Natural killer cell (primary cell): ENCODE data around the gene PCED1B. TPM values are rescaled to one million over a fixed set of nuclear protein-coding genes. Genes with fewer than 3 reads are reported as not detected.
"Not testable (repeated sequence)": the region's sequence is repeated elsewhere in the genome, so short reads cannot be mapped to it uniquely, and the experiment has no call there.

Source experiments
- ATAC-seq, 3 donors: fragments of 150-1000 bp in 2 of 3; fragments of 200-7000 bp in 1 of 3; cut with Tn5 transposase; 1 replicate in 1 of 3; 2 replicates in 2 of 3; pipeline ENCODE4 v1.10.0; 2021; ENCODE audit warnings: mild to moderate bottlenecking in 2 of 3, moderate library complexity in 2 of 3
- DNase-seq, 2 donors: peaks; one replicate each; pipeline versions ENCODE4 v3.0.0 to v3.0.0-alpha.2; 2013 to 2021; ENCODE audit warnings: mixed read lengths in 1 of 2
- H3K27ac ChIP-seq: one replicate; pipeline ENCODE4 v1.5.1; 2013; ENCODE audit warnings: mild to moderate bottlenecking, low read length
- H3K27me3 ChIP-seq: one replicate; pipeline ENCODE4 v1.6.1; 2013; ENCODE audit warnings: low read length; ENCODE audit not compliant: control insufficient read depth, insufficient read depth
- H3K36me3 ChIP-seq: one replicate; pipeline ENCODE4 v1.6.1; 2013; ENCODE audit warnings: low read length; ENCODE audit not compliant: control insufficient read depth, insufficient read depth
- H3K4me1 ChIP-seq: one replicate; pipeline ENCODE4 v1.6.1; 2013; ENCODE audit warnings: low read length; ENCODE audit not compliant: control insufficient read depth, insufficient read depth
- H3K4me3 ChIP-seq: one replicate; pipeline ENCODE4 v1.5.1; 2013; ENCODE audit warnings: low read length
- H3K9me3 ChIP-seq: one replicate; pipeline ENCODE4 v1.6.1; 2013; ENCODE audit warnings: low read length; ENCODE audit not compliant: control insufficient read depth, insufficient read depth
- H3K27ac Mint-ChIP-seq, 2 donors: one replicate each; pipeline ENCODE4 v1.8.0; 2022; ENCODE audit warnings: mild to moderate bottlenecking in 2 of 2, mixed read lengths in 2 of 2, moderate library complexity in 1 of 2
- H3K27me3 Mint-ChIP-seq, 2 donors: one replicate each; pipeline ENCODE4 v1.8.0; 2022; ENCODE audit warnings: low read depth in 2 of 2, mixed read lengths in 2 of 2
- H3K36me3 Mint-ChIP-seq: one replicate; pipeline ENCODE4 v1.8.0; 2022; ENCODE audit warnings: mixed read lengths
- H3K4me1 Mint-ChIP-seq, 2 donors: one replicate each; pipeline ENCODE4 v1.8.0; 2022; ENCODE audit warnings: mixed read lengths in 2 of 2
- H3K4me3 Mint-ChIP-seq: one replicate; pipeline ENCODE4 v1.8.0; 2022; ENCODE audit warnings: mild to moderate bottlenecking, moderate library complexity, mixed read lengths
- H3K9me3 Mint-ChIP-seq, 2 donors: one replicate each; pipeline ENCODE4 v1.8.0; 2022; ENCODE audit warnings: mixed read lengths in 2 of 2
- CTCF ChIP-seq: fragments of 200-600 bp; IDR thresholded peaks from one replicate; pipeline ENCODE4 v1.8.0; 2022; ENCODE audit warnings: antibody characterized with exemption
- WGBS: methylation state at CpG from one replicate; pipeline ENCODE4 v1.1.7; 2013; ENCODE audit warnings: missing lambda C conversion rate; ENCODE audit not compliant: insufficient coverage; 5-methylcytosine and 5-hydroxymethylcytosine counted together
- intact Hi-C: fragments of 100-400 bp; cut with micrococcal nuclease; formaldehyde crosslinking; loops from one replicate; pipeline ENCODE4 v1.14.2; 2022
- total RNA-seq, 4 donors: library from RNA; stranded (reverse); fragments of 120-200 nt in 1 of 4; gene quantifications; one replicate each; pipeline versions ENCODE4 v1.2.3 to v1.2.4, GENCODE V29; 2013 to 2022

The PCED1B gene
- total RNA-seq, 3 donors from 2014 or later (not counting 1 experiment from before 2014, with no cell fraction given) = 30.2 to 35.9 (median 33.3) TPM

- DNase-seq (no peak), ATAC-seq (no peak)
- Histone ChIP-seq H3K9me3 (peaks cover 16% of the 10 kb centered on the region), H3K27me3 (no peaks in the 10 kb centered on the region), H3K27ac (no peak overlapping the region), H3K4me1 (no peaks in the 10 kb centered on the region), H3K4me3 (no peak overlapping the region), H3K36me3 (no peaks in the 10 kb centered on the region)
- Mint-ChIP-seq H3K4me3 (no peak overlapping the region), H3K9me3 (peaks cover 2 to 7% of the 10 kb centered on the region in 2 donors), H3K27me3 (peaks cover 0 to 3% of the 10 kb centered on the region in 2 donors), H3K27ac (no peak overlapping the region), H3K36me3 (peaks cover 11% of the 10 kb centered on the region), H3K4me1 (no peaks in the 10 kb centered on the region)
- intact Hi-C loops = no loop called here
- TF ChIP-seq CTCF = no peak
Observed at GRCh38 chr12:47053961-47054360, 25.5 kb upstream of the PCED1B start.

- Mint-ChIP-seq H3K27ac (no peak overlapping the region), H3K36me3 (peaks cover 11% of the 10 kb centered on the region), H3K4me3 (no peak overlapping the region), H3K4me1 (no peaks in the 10 kb centered on the region), H3K9me3 (peaks cover 2 to 7% of the 10 kb centered on the region in 2 donors), H3K27me3 (peaks cover 0 to 5% of the 10 kb centered on the region in 2 donors)
- H3K27ac ChIP-seq = no peak overlapping the region
- no peaks in the 10 kb centered on the region for H3K4me1 ChIP-seq
- ATAC-seq (no peak), DNase-seq (no peak)
- 90% methylated on average over 4 of the region's 4 CpGs for WGBS
- TF ChIP-seq CTCF = no peak
- H3K36me3 ChIP-seq = no peaks in the 10 kb centered on the region
- intact Hi-C loops = no loop called here
- no peaks in the 10 kb centered on the region for H3K27me3 ChIP-seq
- peaks cover 16% of the 10 kb centered on the region for H3K9me3 ChIP-seq
- no peak overlapping the region for H3K4me3 ChIP-seq
Observed at GRCh38 chr12:47054659-47055058, 24.8 kb upstream of the PCED1B start.

GRCh38 chr12:47055856-47056255 lies 23.6 kb upstream of the PCED1B start:
- peaks cover 11% of the 10 kb centered on the region for H3K36me3 Mint-ChIP-seq
- ATAC-seq, H3K9me3 Mint-ChIP-seq, H3K36me3 ChIP-seq, H3K4me1 Mint-ChIP-seq, H3K4me3 ChIP-seq, H3K4me3 Mint-ChIP-seq, H3K27ac ChIP-seq, H3K27me3 Mint-ChIP-seq, H3K27ac Mint-ChIP-seq, H3K4me1 ChIP-seq, DNase-seq, H3K27me3 ChIP-seq, intact Hi-C loops: not testable (repeated sequence)
- H3K9me3 ChIP-seq = peaks cover 12% of the 10 kb centered on the region
- WGBS = 73% methylated on average over 2 of the region's 3 CpGs

- not testable (repeated sequence) for DNase-seq
Observed at GRCh38 chr12:47056944-47057343, 22.5 kb upstream of the PCED1B start.

GRCh38 chr12:47058640-47059039 lies 20.8 kb upstream of the PCED1B start:
- H3K4me3 ChIP-seq, H3K27me3 Mint-ChIP-seq, H3K4me1 ChIP-seq, H3K36me3 Mint-ChIP-seq, H3K36me3 ChIP-seq, H3K9me3 ChIP-seq, H3K9me3 Mint-ChIP-seq, H3K4me3 Mint-ChIP-seq, ATAC-seq, intact Hi-C loops, H3K27ac Mint-ChIP-seq, DNase-seq, H3K27ac ChIP-seq, H3K27me3 ChIP-seq, H3K4me1 Mint-ChIP-seq: not testable (repeated sequence)
- WGBS = no CpG with 5 or more reads among the region's 2 CpGs

More at GRCh38 chr12:47056944-47057343, 22.5 kb upstream of the PCED1B start:
- H3K4me3 ChIP-seq, H3K4me1 Mint-ChIP-seq, H3K27me3 Mint-ChIP-seq, intact Hi-C loops, H3K36me3 ChIP-seq, H3K4me1 ChIP-seq, H3K27ac ChIP-seq, H3K9me3 ChIP-seq, H3K9me3 Mint-ChIP-seq, H3K36me3 Mint-ChIP-seq, ATAC-seq, H3K27ac Mint-ChIP-seq, H3K4me3 Mint-ChIP-seq, H3K27me3 ChIP-seq: not testable (repeated sequence)
- 83% methylated on average over 9 of the region's 12 CpGs for WGBS
